Measurements from ENCODE around the gene UMAD1. TPM values are rescaled to one million over a fixed set of nuclear protein-coding genes. Genes with fewer than 3 reads are reported as not detected.
A peak's percentile ranks its signal among the peaks of the same experiment; 100 is the strongest.

UMAD1 gene
- polyA plus RNA-seq, 3 donors: 6.2 to 22.7 (median 18.6) TPM

GRCh38 chr7:7832518-7832917 lies 192.0 kb downstream of the UMAD1 start:
- Mint-ChIP-seq H3K27ac (no peak overlapping the region), H3K4me1 (no peaks in the 10 kb centered on the region)

DNA sequence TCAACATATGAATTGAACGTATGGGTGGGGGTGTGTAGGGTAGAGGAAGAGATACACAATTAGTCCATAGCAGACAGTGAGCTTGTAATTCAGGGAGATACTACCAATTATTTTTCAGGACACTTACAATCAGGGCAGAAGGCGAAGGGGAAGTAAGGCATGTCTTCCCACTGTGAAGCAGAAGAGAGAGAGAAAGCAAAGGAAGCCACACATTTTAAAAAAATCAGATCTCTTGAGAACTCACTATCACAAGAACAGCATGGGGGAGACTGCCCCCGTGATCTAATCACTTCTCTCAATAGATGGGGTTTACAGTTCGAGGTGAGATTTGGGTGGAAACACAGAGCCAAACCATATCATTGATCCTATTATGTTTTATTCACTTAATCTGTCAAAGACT lies 194.2 kb downstream of the UMAD1 start:
- Mint-ChIP-seq H3K4me1 (no peaks in the 10 kb centered on the region), H3K4me3 (no peak overlapping the region), H3K9me3 (peaks cover 0 to 3% (median 0%) of the 10 kb centered on the region in 7 donors), H3K36me3 (peaks cover 0 to 6% of the 10 kb centered on the region in 2 donors), H3K27me3 (ENCODE audit: low read depth in 3 of 3) (peaks cover 0 to 2% (median 0%) of the 10 kb centered on the region in 3 donors), H3K27ac (peak overlapping the region in 4 of 7 donors; percentile 6 to 81 (median 30))
- H3K79me2 ChIP-seq (ENCODE audit: insufficient read depth, low read length): no peaks in the 10 kb centered on the region
- H4K20me1 ChIP-seq (ENCODE audit: insufficient read depth, low read length): no peaks in the 10 kb centered on the region
- WGBS (ENCODE audit: insufficient coverage): no CpG with 5 or more reads among the region's 4 CpGs
- H3K27ac ChIP-seq (ENCODE audit: low read depth in 1 of 2, low read length in 2 of 2): no peak overlapping the region
- H3K36me3 ChIP-seq (replicated peaks in 1 of 2; ENCODE audit: control insufficient read depth in 1 of 2, insufficient read depth in 2 of 2, low read length in 2 of 2): no peaks in the 10 kb centered on the region
- H2AFZ ChIP-seq (ENCODE audit: insufficient read depth, low read depth, low read length, poor library complexity, severe bottlenecking): no peak overlapping the region
- H3K9me3 ChIP-seq (replicated peaks in 1 of 2; ENCODE audit: control insufficient read depth in 1 of 2, insufficient read depth in 1 of 2, low read length in 2 of 2): no peaks in the 10 kb centered on the region
- TF ChIP-seq, protein P1, sequence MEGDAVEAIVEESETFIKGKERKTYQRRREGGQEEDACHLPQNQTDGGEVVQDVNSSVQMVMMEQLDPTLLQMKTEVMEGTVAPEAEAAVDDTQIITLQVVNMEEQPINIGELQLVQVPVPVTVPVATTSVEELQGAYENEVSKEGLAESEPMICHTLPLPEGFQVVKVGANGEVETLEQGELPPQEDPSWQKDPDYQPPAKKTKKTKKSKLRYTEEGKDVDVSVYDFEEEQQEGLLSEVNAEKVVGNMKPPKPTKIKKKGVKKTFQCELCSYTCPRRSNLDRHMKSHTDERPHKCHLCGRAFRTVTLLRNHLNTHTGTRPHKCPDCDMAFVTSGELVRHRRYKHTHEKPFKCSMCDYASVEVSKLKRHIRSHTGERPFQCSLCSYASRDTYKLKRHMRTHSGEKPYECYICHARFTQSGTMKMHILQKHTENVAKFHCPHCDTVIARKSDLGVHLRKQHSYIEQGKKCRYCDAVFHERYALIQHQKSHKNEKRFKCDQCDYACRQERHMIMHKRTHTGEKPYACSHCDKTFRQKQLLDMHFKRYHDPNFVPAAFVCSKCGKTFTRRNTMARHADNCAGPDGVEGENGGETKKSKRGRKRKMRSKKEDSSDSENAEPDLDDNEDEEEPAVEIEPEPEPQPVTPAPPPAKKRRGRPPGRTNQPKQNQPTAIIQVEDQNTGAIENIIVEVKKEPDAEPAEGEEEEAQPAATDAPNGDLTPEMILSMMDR (IDR thresholded peaks at IDR 0.05): no peak
- H3K4me2 ChIP-seq (replicated peaks; ENCODE audit: extremely low read depth, low read length, poor library complexity, severe bottlenecking): no peak overlapping the region
- H3K27me3 ChIP-seq (ENCODE audit: control insufficient read depth in 2 of 2, insufficient read depth in 2 of 2, low read length in 2 of 2): no peaks in the 10 kb centered on the region
- H3K9ac ChIP-seq (ENCODE audit: insufficient read depth, low read length, poor library complexity, severe bottlenecking): no peak overlapping the region
- H3K4me1 ChIP-seq (ENCODE audit: control insufficient read depth in 1 of 2, insufficient read depth in 2 of 2, low read length in 2 of 2): no peaks in the 10 kb centered on the region
- intact Hi-C loops (cut with micrococcal nuclease): no loop called here
- H3K4me3 ChIP-seq (replicated peaks in 1 of 3; ENCODE audit: low read depth in 2 of 3, low read length in 3 of 3): no peak overlapping the region
- no peak for DNase-seq

More at GRCh38 chr7:7832518-7832917, 192.0 kb downstream of the UMAD1 start:
- H3K36me3 Mint-ChIP-seq: peaks cover 0 to 6% of the 10 kb centered on the region in 2 donors
- Histone ChIP-seq H3K79me2 (ENCODE audit: insufficient read depth, low read length) (no peaks in the 10 kb centered on the region), H3K4me3 (replicated peaks in 1 of 3; ENCODE audit: low read depth in 2 of 3, low read length in 3 of 3) (no peak overlapping the region), H3K27ac (ENCODE audit: low read depth in 1 of 2, low read length in 2 of 2) (no peak overlapping the region), H3K4me2 (replicated peaks; ENCODE audit: extremely low read depth, low read length, poor library complexity, severe bottlenecking) (no peak overlapping the region), H2AFZ (ENCODE audit: insufficient read depth, low read depth, low read length, poor library complexity, severe bottlenecking) (no peak overlapping the region), H3K36me3 (replicated peaks in 1 of 2; ENCODE audit: control insufficient read depth in 1 of 2, insufficient read depth in 2 of 2, low read length in 2 of 2) (no peaks in the 10 kb centered on the region), H3K9ac (ENCODE audit: insufficient read depth, low read length, poor library complexity, severe bottlenecking) (no peak overlapping the region), H4K20me1 (ENCODE audit: insufficient read depth, low read length) (no peaks in the 10 kb centered on the region), H3K4me1 (ENCODE audit: control insufficient read depth in 1 of 2, insufficient read depth in 2 of 2, low read length in 2 of 2) (no peaks in the 10 kb centered on the region), H3K9me3 (replicated peaks in 1 of 2; ENCODE audit: control insufficient read depth in 1 of 2, insufficient read depth in 1 of 2, low read length in 2 of 2) (no peaks in the 10 kb centered on the region), H3K27me3 (ENCODE audit: control insufficient read depth in 2 of 2, insufficient read depth in 2 of 2, low read length in 2 of 2) (no peaks in the 10 kb centered on the region)
- intact Hi-C loops (cut with micrococcal nuclease): no loop called here
- H3K27me3 Mint-ChIP-seq (ENCODE audit: low read depth in 3 of 3): no peaks in the 10 kb centered on the region
- WGBS (ENCODE audit: insufficient coverage): 88% methylated on average over 2 of the region's 5 CpGs
- TF ChIP-seq, protein P1 (IDR thresholded peaks at IDR 0.05): no peak
- no peak overlapping the region for H3K4me3 Mint-ChIP-seq
- H3K9me3 Mint-ChIP-seq: peaks cover 0 to 3% (median 0%) of the 10 kb centered on the region in 7 donors
- no peak for DNase-seq

Measured in CD14-positive monocyte (primary cell).